ENCODE results near the gene MEI4. TPM values are rescaled to one million over a fixed set of nuclear protein-coding genes. Genes with fewer than 3 reads are reported as not detected.
"Not testable (repeated sequence)": the region's sequence is repeated elsewhere in the genome, so short reads cannot be mapped to it uniquely, and the experiment has no call there.

Gene MEI4
- polyA plus RNA-seq, 1 donor = not detected

DNA sequence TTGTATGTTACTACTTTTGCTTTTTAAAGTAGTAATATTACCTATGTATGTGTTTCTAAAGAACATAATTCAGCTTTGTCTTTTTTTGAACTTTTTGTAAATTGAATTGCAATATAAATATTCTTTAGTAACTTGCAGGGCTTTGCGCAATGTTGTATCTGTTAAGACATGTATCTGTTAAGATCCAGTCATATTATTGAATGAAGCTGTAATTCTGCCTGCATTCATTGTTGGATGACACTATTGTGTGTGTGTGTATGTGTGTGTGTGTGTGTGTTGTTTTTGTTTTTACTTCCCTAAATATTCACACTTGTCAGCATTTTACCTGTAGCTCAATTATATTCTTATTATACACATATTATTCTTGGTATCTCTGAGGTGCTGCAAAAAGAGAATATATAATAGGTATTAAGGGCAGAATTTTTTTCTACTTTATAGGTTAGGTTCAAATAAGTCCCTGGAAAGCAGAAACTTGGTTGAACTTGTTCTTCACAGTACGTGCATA, 164.0 kb downstream of the MEI4 start:
- no peak for DNase-seq

GRCh38 chr6:77822265-77822664, 169.4 kb downstream of the MEI4 start:
- no peak for DNase-seq

- DNase-seq = no peak
Observed at GRCh38 chr6:77825204-77825603, 172.4 kb downstream of the MEI4 start.

DNA sequence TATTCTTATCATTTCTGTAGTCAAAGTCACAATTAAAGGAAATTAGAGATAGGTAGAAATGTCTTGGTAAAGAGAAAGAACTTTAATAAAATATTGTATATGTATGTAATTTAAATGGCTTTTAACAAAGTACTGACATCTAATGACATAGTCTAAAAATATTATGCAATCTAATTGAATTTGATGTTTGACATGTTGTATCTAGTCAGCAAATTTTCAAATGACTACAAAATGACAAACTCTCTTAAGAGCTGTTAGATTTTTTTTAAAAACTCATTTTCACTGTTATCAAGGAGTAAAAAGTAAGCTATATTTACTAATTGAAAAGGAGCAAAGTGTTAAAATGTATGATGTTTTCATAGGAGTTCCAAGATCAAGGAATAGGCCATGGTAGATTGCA, 176.9 kb downstream of the MEI4 start:
- no peak for DNase-seq

- not testable (repeated sequence) for DNase-seq
Observed at GRCh38 chr6:77833749-77834148, 180.9 kb downstream of the MEI4 start.

DNA sequence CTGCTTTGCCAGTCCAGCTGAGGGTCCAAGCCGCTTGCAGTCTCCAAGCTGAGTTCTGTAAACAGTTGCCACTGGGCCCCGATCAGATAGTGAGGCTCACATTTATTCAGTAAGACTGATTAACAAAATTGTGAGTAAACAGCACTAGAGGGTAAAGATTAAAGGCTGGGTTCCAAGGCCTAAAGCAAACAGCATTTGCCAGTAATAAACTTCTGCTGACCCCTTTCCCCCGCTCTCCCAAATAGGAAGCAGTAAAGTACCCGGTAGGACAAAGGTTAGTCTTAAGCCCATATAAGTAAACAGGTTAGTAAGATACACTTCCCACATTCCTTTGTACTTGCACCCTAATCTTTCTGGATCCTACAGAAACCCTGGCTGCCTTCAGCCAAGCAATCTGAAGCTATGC, 181.8 kb downstream of the MEI4 start:
- DNase-seq = no peak

DNA sequence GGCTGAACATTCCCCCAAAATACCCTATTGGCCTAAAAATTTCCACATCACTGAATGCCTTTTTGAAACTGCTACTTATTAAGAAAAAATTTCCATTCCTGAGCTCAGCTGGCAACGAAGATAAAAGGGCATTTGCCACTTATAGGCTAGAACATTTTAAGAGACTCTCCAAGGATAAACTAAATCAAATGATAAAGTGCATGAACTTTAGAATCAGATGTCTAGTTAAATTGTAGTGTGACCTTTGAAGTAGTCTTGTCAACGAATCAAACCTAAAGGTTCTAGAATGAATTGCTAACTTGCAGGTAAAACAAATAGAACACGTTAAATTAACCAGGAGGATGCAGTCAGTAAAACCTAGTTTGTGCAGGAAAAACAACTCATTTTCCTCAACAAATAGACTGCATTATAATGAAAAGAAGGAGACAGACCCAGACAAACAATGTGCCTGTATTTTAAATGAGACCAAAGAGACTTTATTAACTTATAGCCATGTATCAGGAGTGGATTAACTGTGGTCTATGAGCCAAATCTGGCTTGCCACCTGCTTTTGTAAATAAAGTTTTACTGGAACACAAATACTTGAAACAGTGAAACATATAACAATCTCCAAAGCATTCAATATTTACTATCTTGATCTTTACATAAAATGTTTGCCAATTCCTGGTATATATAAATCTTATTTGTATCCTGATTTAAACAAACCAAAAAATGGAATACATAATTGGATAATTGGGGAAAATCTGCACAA, 184.4 kb downstream of the MEI4 start:
- DNase-seq = no peak

- DNase-seq = no peak
Observed at GRCh38 chr6:77839292-77839691, 186.5 kb downstream of the MEI4 start.

DNA sequence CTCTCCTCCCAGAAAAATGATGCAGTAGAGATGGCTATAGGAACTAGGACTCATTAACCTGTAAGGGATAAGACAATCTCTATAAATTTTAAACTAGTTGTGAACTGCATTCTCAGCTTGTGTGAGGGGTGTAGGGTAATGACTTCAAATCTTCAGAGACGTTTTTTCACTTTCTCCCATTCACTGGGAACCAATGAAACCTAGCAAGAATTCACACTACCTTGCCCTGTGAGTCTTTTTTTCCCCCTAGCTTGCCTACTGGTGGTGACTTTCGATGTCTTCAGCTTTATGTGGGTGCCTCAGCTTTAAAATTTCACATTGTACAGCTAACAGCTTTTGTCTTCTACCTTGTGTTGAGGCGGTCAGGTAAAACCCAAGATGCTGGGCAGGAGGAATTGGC, 192.0 kb downstream of the MEI4 start:
- no peak for DNase-seq

DNA sequence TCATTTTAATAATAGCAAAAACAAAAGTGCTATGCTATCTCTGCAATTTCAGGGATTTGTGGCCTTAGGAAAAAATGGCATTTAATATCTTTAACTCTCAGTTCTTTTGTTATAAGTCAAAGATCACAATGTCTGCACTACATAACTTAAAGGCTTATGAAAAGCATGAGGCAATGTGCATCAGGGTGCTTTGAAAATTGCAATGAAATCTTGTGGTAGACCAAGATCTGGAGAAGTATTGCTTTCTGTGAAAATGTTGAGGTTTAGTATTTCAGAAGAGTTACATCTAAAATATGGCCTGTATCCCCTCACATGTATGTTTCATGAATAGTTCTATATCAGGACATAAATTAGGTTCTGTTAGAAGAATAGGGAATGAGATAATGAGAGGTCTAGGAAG, 200.6 kb downstream of the MEI4 start:
- DNase-seq = no peak

- DNase-seq = no peak
Observed at GRCh38 chr6:77856391-77856790, 203.6 kb downstream of the MEI4 start.

DNA sequence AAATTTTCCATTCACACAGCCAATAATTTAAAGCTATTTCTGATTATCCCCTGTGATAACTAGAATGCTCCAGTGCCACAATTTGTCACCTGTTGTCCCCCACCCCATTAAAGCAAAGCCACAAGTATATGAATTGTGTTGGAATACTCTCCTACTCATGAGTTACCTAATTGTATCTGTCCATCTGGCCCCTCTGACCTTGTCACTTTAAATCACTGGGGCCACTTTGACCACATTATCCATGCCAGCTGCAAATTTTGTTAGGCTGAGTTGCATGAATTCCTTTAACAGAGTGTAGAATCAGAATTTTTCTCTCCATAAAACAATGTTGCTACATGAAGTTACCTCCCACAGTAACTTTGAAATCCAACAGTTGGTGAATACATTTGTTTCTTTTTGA, 204.6 kb downstream of the MEI4 start:
- no peak for DNase-seq

- DNase-seq = no peak
Observed at GRCh38 chr6:77876300-77876699, 223.5 kb downstream of the MEI4 start.

DNA sequence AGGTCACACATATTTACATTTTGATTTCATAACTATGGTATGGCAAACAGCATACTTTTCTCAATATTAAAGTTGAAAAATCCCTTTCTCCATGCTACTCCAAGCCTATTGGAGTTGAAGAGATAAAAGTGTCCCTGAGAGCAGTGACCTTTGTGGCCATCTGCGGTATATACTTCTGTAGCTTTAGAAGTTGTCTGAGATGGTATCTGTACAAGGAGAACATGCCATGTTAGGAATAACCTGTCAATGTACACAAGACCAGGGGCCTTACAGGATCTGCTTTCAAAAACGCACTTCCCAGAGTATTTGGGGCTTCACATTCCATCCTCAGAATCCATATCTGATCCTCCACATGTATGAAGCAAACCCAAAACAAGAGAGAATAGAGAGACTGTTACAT, 226.7 kb downstream of the MEI4 start:
- no peak for DNase-seq

DNA sequence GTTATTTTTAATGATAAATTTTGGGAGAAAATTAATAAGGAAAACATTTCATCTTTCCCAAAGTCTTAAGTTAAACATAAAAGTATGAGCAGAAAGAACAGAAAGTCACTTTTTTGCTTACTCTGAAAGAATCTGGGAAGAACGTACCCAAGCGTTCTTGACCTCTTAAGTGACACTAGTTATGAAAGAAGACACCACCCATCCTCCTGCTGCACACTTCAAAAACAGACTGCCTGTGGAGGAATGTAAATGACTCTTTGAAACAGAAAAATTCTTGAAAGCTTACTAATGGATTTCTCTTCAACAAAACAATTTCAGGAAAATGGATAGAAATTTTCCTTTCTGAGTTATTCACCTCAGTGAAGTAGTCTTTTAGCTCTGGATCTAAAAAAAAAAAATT, 227.7 kb downstream of the MEI4 start:
- DNase-seq = no peak

DNA sequence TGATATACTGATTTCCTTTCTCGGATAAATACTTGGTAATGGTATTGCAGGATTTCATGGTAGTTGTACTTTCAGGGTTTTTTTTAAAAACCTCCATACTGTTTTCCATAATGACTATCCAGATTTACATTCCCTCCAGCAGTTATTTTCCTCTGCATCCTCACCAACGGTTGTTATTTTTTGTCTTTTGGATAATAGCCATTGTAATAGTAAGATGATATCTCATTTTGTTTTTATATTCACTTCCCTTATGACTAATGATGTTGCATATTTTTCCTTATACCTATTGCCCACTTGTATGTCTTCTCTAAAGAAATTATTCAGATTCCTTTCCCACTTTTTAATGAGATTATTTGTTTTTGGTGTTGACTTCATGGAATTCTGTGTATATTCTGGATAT, 231.0 kb downstream of the MEI4 start:
- DNase-seq = no peak

- DNase-seq = no peak
Observed at GRCh38 chr6:77893391-77893790, 240.6 kb downstream of the MEI4 start.

- DNase-seq = no peak
Observed at GRCh38 chr6:77906070-77906469, 253.2 kb downstream of the MEI4 start.

- no peak for DNase-seq
Observed at GRCh38 chr6:77910826-77911225, 258.0 kb downstream of the MEI4 start.

- DNase-seq = no peak
Observed at GRCh38 chr6:77926198-77926751, 273.4 kb downstream of the MEI4 start.

- no peak for DNase-seq
Observed at GRCh38 chr6:77930382-77930781, 277.5 kb downstream of the MEI4 start.

- no peak for DNase-seq
Observed at GRCh38 chr6:77930952-77931351, 278.1 kb downstream of the MEI4 start.

GRCh38 chr6:77962070-77962469, 309.2 kb downstream of the MEI4 start:
- DNase-seq = no peak

DNA sequence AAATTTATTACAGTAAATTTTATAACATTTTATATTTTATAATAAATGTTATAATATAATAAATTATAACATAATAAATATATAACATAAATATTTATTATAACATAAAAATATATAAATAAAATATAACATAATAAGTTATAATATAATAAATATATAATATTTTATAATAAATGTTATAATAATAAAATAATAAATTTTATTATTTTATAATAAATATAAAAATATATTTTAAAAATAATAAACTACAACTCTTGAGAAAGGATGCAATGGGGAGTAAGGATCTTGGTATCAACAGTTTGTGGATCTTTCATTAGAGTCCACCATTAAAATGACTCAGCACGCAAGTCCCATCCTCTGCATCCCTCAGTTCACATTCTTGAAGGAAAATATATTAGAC, 312.6 kb downstream of the MEI4 start:
- no peak for DNase-seq

GRCh38 chr6:77972334-77972733, 319.5 kb downstream of the MEI4 start:
- no peak for DNase-seq
